Spleen (tissue), 11 donors: Measurements from ENCODE around the gene SBSN. TPM values are rescaled to one million over a fixed set of nuclear protein-coding genes. Genes with fewer than 3 reads are reported as not detected.

Experiments used
- DNase-seq: peaks from one replicate; pipeline ENCODE4 v3.0.0-alpha.2; 2020
- H3K27ac ChIP-seq, 8 donors: fragments of 200-600 bp; sonication (generic) in 7 of 8; 1 replicate in 4 of 8; 2 replicates in 4 of 8; pipeline versions ENCODE4 v1.5.0 to v1.8.0; 2016 to 2021; ENCODE audit warnings: inconsistent platforms in 4 of 8, mild to moderate bottlenecking in 4 of 8, moderate library complexity in 1 of 8
- H3K27me3 ChIP-seq, 7 donors: fragments of 200-600 bp; sonication (generic) in 6 of 7; replicated peaks in 1 of 7; 1 replicate in 4 of 7; 2 replicates in 3 of 7; pipeline versions ENCODE4 v1.5.0 to v1.8.0; 2016 to 2021; ENCODE audit warnings: inconsistent platforms in 3 of 7, mild to moderate bottlenecking in 1 of 7
- H3K36me3 ChIP-seq, 6 donors: fragments of 200-600 bp; sonication (generic) in 5 of 6; 1 replicate in 4 of 6; 2 replicates in 2 of 6; pipeline versions ENCODE4 v1.5.0 to v1.8.0; 2016 to 2021; ENCODE audit warnings: inconsistent platforms in 2 of 6
- H3K4me1 ChIP-seq, 6 donors: fragments of 200-600 bp; sonication (generic) in 5 of 6; 1 replicate in 3 of 6; 2 replicates in 3 of 6; pipeline versions ENCODE4 v1.5.0 to v1.8.0; 2016 to 2021; ENCODE audit warnings: inconsistent platforms in 3 of 6
- H3K4me3 ChIP-seq, 8 donors: fragments of 200-600 bp; sonication (generic) in 7 of 8; 1 replicate in 4 of 8; 2 replicates in 4 of 8; pipeline versions ENCODE4 v1.5.0 to v1.8.0; 2016 to 2021; ENCODE audit warnings: inconsistent platforms in 4 of 8, mild to moderate bottlenecking in 4 of 8, moderate library complexity in 2 of 8
- H3K9me3 ChIP-seq, 8 donors: fragments of 200-600 bp; sonication (generic) in 7 of 8; 1 replicate in 4 of 8; 2 replicates in 4 of 8; pipeline versions ENCODE4 v1.5.0 to v1.8.0; 2016 to 2021; ENCODE audit warnings: inconsistent platforms in 4 of 8
- CTCF ChIP-seq, 11 experiments: fragments of 200-600 bp in 7 of 11; fragments of 450-650 bp in 4 of 11; sonication (generic) in 4 of 11; IDR thresholded peaks in 8 of 11; conservative IDR thresholded peaks in 3 of 11; 1 replicate in 7 of 11; 2 replicates in 4 of 11; pipeline versions ENCODE4 v1.4.0 to v1.8.0; 2016 to 2021; ENCODE audit warnings: antibody characterized with exemption in 11 of 11, inconsistent platforms in 4 of 11, mild to moderate bottlenecking in 1 of 11
- POLR2A ChIP-seq, 3 donors: fragments of 450-650 bp; IDR thresholded peaks; one replicate each; pipeline ENCODE4 v1.5.1; 2017; ENCODE audit warnings: antibody characterized with exemption in 3 of 3, mild to moderate bottlenecking in 1 of 3
- POLR2AphosphoS5 ChIP-seq, 3 donors: sonication (generic); formaldehyde crosslinking; IDR thresholded peaks; one replicate each; pipeline ENCODE4 v1.5.1; 2017; ENCODE audit warnings: antibody characterized with exemption in 3 of 3
- WGBS, 5 donors: extraction: QIAGEN DNeasy Blood & Tissue Kit in 3 of 5; methylation state at CpG; one replicate each; pipeline versions ENCODE4 v1.1.5 to v1.1.7; 2013 to 2018; 5-methylcytosine and 5-hydroxymethylcytosine counted together
- intact Hi-C: fragments of 100-400 bp; cut with DNase I; formaldehyde crosslinking; loops from one replicate; pipeline ENCODE4 v1.15.0; 2023; ENCODE audit warnings: low total_unique reads
- polyA plus RNA-seq, 3 donors: library from polyadenylated mRNA; stranded (reverse); fragments of 200-250 nt; gene quantifications; one replicate each; pipeline ENCODE4 v1.2.1, GENCODE V29; 2013
- total RNA-seq, 7 donors: library from RNA; depleted of rRNA in 3 of 7; stranded (reverse); fragments of >200 nt in 3 of 7; fragmentation: NEBNext Ultra II Directional in 4 of 7; extraction: Animal tissue kit (Norgen Biotek cat#: 25700) in 4 of 7; gene quantifications; one replicate each; pipeline versions ENCODE4 v1.1.0 to v1.2.1, GENCODE V29; 2016 to 2021
- donor health status: healthy with polysubstance abuse.
- donor health status: DM: no; HTN: no; CAD: no; lungs with moderate emphysema.
- donor health status: DM: no; HTN: no; CAD: no.
- donor health status: Bipolar disorder and iron deficiency.
- donor health status: healthy.
- donor health status: DM: no; HTN: no; CAD: no.
- donor health status: DM: yes; HTN: yes; CAD: no.

Gene SBSN
- total and polyA plus RNA-seq, 10 donors = 0.05 to 0.33 (median 0.19) TPM; not detected in 7

GRCh38 chr19:35507561-35507960, 20.6 kb downstream of the SBSN start:
- H3K4me3 ChIP-seq = no peak overlapping the region
- H3K4me1 ChIP-seq = peaks cover 9 to 23% (median 16%) of the 10 kb centered on the region in 6 donors
- TF ChIP-seq POLR2A (IDR thresholded peaks at IDR 0.05) = no peak
- TF ChIP-seq POLR2AphosphoS5 (IDR thresholded peaks at IDR 0.05) = no peak
- no peak for TF ChIP-seq CTCF (IDR thresholded peaks at IDR 0.05 in 8 of 11, conservative IDR thresholded peaks at IDR 0.05 in 3 of 11)
- H3K36me3 ChIP-seq = no peaks in the 10 kb centered on the region
- H3K27ac ChIP-seq = no peak overlapping the region
- peaks cover 0 to 83% (median 23%) of the 10 kb centered on the region in 7 donors for H3K27me3 ChIP-seq
- DNase-seq = no peak
- intact Hi-C loops = no loop called here
- no peaks in the 10 kb centered on the region for H3K9me3 ChIP-seq
- 76 to 83% (median 77%) methylated on average over 11 of the region's 11 CpGs for WGBS, 5 donors

- Histone ChIP-seq H3K4me3 (no peak overlapping the region), H3K4me1 (peaks cover 9 to 21% (median 16%) of the 10 kb centered on the region in 6 donors), H3K36me3 (no peaks in the 10 kb centered on the region), H3K27ac (no peak overlapping the region), H3K9me3 (no peaks in the 10 kb centered on the region), H3K27me3 (peaks cover 0 to 79% (median 23%) of the 10 kb centered on the region in 7 donors)
- intact Hi-C loops = no loop called here
- 66 to 83% (median 70%) methylated on average over 7 of the region's 7 CpGs for WGBS, 5 donors
- DNase-seq = no peak
- TF ChIP-seq CTCF (IDR thresholded peaks at IDR 0.05 in 8 of 11, conservative IDR thresholded peaks at IDR 0.05 in 3 of 11) (no peak), POLR2AphosphoS5 (IDR thresholded peaks at IDR 0.05) (no peak), POLR2A (IDR thresholded peaks at IDR 0.05) (no peak)
Measured at GRCh38 chr19:35506011-35506410, 22.1 kb downstream of the SBSN start.

GRCh38 chr19:35502751-35503150, 25.4 kb downstream of the SBSN start:
- TF ChIP-seq CTCF (IDR thresholded peaks at IDR 0.05 in 8 of 11, conservative IDR thresholded peaks at IDR 0.05 in 3 of 11) (no peak), POLR2AphosphoS5 (IDR thresholded peaks at IDR 0.05) (no peak), POLR2A (IDR thresholded peaks at IDR 0.05) (no peak)
- H3K36me3 ChIP-seq = no peaks in the 10 kb centered on the region
- intact Hi-C loops = no loop called here
- no peak for DNase-seq
- no peaks in the 10 kb centered on the region for H3K9me3 ChIP-seq
- H3K27me3 ChIP-seq = peaks cover 0 to 47% (median 1%) of the 10 kb centered on the region in 7 donors
- H3K27ac ChIP-seq = no peak overlapping the region
- no peaks in the 10 kb centered on the region for H3K4me1 ChIP-seq
- H3K4me3 ChIP-seq = no peak overlapping the region
- 76 to 87% (median 80%) methylated on average over 4 of the region's 4 CpGs for WGBS, 5 donors

- no peak overlapping the region for H3K4me3 ChIP-seq
- 73 to 85% (median 77%) methylated on average over 15 of the region's 15 CpGs for WGBS, 5 donors
- no peak for DNase-seq
- H3K9me3 ChIP-seq = no peaks in the 10 kb centered on the region
- H3K27ac ChIP-seq = no peak overlapping the region
- peaks cover 0 to 41% (median 0%) of the 10 kb centered on the region in 7 donors for H3K27me3 ChIP-seq
- intact Hi-C loops = no loop called here
- H3K4me1 ChIP-seq = no peaks in the 10 kb centered on the region
- TF ChIP-seq POLR2AphosphoS5 (IDR thresholded peaks at IDR 0.05) (no peak), CTCF (IDR thresholded peaks at IDR 0.05 in 8 of 11, conservative IDR thresholded peaks at IDR 0.05 in 3 of 11) (no peak), POLR2A (IDR thresholded peaks at IDR 0.05) (no peak)
- no peaks in the 10 kb centered on the region for H3K36me3 ChIP-seq
Measured at GRCh38 chr19:35501684-35502083, 26.4 kb downstream of the SBSN start.
